DMS 273 treated with DMSO at 0.1 percent for 48 hours (cell line): ENCODE results near the gene SLC38A3.
"Not testable (repeated sequence)": the region's sequence is repeated elsewhere in the genome, so short reads cannot be mapped to it uniquely, and the experiment has no call there.

Source experiments
- DNase-seq: peaks from one replicate; lab custom pipeline; 2025; lab: John Stamatoyannopoulos, UW

Gene SLC38A3

DNA sequence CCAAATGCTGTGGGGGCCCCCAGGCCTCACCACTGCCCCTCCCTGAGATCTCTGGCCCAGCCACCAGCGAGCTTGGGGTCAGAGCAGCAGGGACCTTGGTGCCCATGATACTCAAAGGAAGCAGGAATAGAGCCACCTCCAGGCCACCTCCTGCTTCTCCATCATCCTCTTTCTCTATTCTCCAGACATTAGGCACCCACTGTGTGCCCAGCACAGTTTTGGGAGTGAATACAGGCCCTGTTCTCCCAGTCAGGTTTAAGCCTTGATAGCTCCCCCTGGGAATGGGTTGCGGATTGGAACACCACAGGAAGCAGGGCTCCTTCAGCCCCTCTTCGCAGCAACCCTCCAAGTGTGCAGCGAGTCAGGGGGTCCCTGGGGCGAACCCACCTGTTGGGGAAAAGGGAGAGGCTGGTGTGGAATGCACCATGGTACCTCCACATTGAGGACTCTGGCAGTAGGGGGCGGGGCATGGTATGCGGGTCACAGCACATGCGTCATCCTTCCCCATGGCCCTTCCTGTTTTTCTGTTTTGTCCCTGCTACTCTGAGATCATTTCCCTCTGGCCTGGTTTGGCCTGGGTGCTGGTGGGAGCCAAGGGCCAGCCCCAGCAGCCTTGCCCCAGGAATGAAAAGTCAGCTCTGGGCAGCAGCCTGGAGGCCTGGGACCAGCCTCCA lies 49.6 kb downstream of the SLC38A3 start:
- DNase-seq = no peak

GRCh38 chr3:50255251-50255615 lies 50.2 kb downstream of the SLC38A3 start:
- DNase-seq = no peak

GRCh38 chr3:50256978-50257890 lies 52.2 kb downstream of the SLC38A3 start:
- DNase-seq = no peak

GRCh38 chr3:50258029-50258680 lies 53.1 kb downstream of the SLC38A3 start:
- no peak for DNase-seq

GRCh38 chr3:50258979-50259378 lies 53.9 kb downstream of the SLC38A3 start:
- no peak for DNase-seq

GRCh38 chr3:50259432-50260026 lies 54.5 kb downstream of the SLC38A3 start:
- DNase-seq = no peak

- DNase-seq = no peak
These were observed 55.2 kb downstream of the SLC38A3 start for GRCh38 chr3:50260027-50260941.

DNA sequence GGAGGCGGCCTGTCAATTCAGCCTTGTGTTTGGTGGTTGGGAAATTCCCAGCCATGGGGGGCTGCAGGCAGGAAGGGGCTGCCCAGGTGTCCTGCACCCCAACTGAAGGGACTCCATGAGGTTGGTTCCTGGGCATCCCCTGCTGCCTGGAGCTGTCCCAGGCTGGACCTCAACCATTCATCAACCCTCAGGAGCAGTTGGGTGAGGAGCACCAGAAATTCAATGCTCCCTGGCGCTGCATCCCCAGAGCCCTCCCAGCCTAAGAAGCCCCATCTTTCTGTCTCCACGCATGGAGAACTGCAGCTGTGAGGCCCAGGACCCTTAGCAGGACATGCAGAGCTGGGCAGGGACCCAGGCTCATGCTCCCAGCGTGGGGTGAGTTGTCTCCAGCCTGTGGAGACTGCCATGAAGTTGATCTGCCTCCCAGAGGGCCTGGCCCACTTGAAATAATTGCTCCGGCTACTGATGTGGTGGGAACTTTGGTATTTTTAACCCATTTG lies 55.9 kb downstream of the SLC38A3 start:
- no peak for DNase-seq

- DNase-seq = no peak
These were observed 56.4 kb downstream of the SLC38A3 start for GRCh38 chr3:50261505-50261904.

DNA sequence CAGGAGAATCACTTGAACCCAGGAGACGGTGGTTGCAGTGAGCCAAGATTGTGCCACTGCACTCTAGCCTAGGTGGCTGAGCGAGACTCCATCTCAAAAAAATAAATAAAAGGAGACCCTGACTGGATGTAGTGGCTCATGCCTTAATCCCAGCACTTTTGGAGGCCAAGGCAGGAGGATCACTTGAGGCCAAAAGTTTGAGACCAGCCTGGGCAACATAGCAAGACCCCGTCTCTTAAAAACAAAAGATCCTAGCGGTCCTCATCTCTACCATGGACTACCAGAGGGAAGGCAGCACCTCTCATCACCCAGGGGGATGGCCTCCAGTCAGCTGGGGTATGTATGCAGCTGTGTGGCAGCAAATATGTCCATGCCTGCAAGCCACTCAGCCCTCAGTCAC lies 57.1 kb downstream of the SLC38A3 start:
- not testable (repeated sequence) for DNase-seq

- DNase-seq = no peak
These were observed 57.7 kb downstream of the SLC38A3 start for GRCh38 chr3:50262778-50263177.

- DNase-seq = no peak
These were observed 58.7 kb downstream of the SLC38A3 start for GRCh38 chr3:50263478-50264382.

DNA sequence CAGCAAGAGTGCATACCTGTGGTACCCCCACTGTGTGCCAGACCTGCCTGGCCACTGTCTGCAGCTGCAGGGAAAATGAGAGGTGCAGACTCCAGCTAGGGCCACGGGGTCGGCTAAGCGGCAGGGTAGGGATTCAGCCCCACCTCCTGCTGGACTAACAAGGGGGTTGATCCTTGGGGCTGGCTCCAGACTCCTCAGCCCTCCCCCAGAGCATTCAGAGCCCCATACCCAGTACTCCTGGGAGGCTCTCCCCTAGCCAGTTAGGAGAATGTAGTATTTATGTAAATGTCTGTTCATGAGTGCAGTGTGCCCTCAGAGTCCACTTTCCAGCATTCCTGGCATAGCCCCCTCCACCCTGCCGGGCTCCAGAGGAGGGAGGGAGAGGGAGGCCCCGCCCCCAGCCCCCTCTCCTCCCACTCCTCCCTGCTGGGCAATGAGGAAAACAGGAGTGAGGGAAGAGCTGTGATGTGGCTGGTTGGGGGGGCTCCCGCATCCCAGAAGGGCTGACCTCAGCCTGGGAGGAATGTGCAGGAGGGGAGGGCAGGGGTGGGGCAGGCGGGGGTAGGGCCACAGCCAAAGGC lies 59.4 kb downstream of the SLC38A3 start:
- DNase-seq = no peak

DNA sequence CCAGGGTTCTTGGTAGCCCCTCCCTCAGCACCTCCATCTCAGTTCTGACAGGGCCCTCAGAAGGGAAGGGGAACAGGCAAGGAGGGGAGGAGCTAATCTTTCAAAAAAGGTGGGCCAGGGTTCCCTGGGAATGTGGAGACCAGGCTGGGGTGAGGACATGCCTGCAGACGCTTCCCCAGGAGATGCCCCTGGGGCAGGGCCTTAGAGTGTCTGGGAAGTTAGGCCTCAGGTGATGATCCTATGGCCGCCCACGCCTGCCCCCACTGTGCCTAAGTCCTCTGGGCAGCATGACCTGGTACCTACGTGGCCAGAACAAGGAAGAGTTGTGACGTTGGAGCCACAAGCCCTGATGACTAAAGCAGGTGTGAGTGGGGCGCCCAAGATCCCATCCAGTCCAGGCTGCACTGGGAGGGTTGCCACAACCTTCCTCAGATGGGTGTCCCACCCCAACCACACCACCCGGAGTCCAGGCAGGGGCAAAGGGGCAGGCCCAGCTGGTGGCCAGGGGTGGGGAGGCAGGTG lies 60.0 kb downstream of the SLC38A3 start:
- DNase-seq = no peak

- no peak for DNase-seq
These were observed 60.5 kb downstream of the SLC38A3 start for GRCh38 chr3:50265571-50265970.

DNA sequence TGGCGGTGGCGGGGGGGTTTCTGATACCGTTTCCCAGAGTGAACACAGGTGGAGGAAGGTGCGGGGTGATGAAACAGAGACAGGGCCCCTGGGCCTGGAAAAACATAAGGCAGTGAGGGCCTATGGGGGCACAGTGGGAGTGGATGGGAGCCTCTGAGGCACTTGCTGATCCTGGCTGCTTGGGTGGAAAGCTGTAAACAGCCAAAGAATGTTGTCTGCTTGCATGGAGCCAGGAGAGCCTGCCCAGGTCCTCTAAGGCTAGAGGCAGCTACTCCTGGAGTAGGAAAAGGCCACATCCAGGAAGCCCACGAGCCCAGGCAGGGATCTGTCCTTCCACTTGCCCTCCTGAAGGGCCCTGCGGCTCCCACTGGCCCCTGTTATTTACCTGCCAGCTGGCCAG lies 60.9 kb downstream of the SLC38A3 start:
- no peak for DNase-seq

DNA sequence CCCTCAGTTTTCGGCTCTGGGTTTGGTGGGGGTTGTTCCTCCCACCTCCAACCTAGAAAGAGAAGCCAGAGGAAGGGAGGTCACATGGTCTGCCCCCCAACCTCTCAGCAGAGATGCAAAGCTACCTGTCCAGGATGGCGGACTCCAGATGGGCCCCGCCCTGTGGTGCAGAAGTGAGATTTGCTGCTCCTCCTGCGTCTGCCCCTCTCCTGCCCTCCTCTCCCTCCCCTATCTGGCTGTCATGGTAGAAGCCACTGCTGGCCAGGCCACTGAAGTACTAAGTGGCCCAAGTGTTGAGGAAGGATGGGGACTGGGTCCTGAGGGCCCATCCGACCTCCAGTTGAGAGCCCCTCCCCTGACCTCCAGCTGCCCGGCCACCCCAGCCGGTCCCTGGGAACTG lies 61.8 kb downstream of the SLC38A3 start:
- DNase-seq = no peak

GRCh38 chr3:50267280-50267913 lies 62.3 kb downstream of the SLC38A3 start:
- no peak for DNase-seq

GRCh38 chr3:50268276-50268675 lies 63.2 kb downstream of the SLC38A3 start:
- no peak for DNase-seq
